Measurements from ENCODE around the gene PTPRK. TPM values are rescaled to one million over a fixed set of nuclear protein-coding genes. Genes with fewer than 3 reads are reported as not detected.
A peak's percentile ranks its signal among the peaks of the same experiment; 100 is the strongest.

Gene PTPRK
- total RNA-seq, 4 donors from 2014 or later: 20.0 to 64.2 (median 36.6) TPM

- Histone ChIP-seq H3K4me3 (no peak overlapping the region), H3K27ac (no peak overlapping the region), H3K4me1 (peaks cover 0 to 3% of the 10 kb centered on the region in 2 donors), H3K36me3 (no peaks in the 10 kb centered on the region), H3K27me3 (no peaks in the 10 kb centered on the region), H3K9me3 (no peaks in the 10 kb centered on the region)
- no peak for TF ChIP-seq POLR2A (IDR thresholded peaks at IDR 0.05)
- TF ChIP-seq CTCF (IDR thresholded peaks at IDR 0.05): no peak
- intact Hi-C loops (cut with DNase I; ENCODE audit: low total_unique reads): no loop called here
- DNase-seq: no peak
Observed at GRCh38 chr6:128517124-128517523, 3.3 kb downstream of the PTPRK start.

GRCh38 chr6:128516514-128516898, 3.9 kb downstream of the PTPRK start:
- no peak for TF ChIP-seq POLR2A (IDR thresholded peaks at IDR 0.05)
- TF ChIP-seq CTCF (IDR thresholded peaks at IDR 0.05): no peak
- Histone ChIP-seq H3K36me3 (no peaks in the 10 kb centered on the region), H3K4me3 (no peak overlapping the region), H3K9me3 (no peaks in the 10 kb centered on the region), H3K4me1 (peaks cover 0 to 2% of the 10 kb centered on the region in 2 donors), H3K27me3 (no peaks in the 10 kb centered on the region), H3K27ac (peak overlapping the region in 1 of 2 donors; percentile 53)
- intact Hi-C loops (cut with DNase I; ENCODE audit: low total_unique reads): no loop called here
- DNase-seq: no peak

- Histone ChIP-seq H3K36me3 (no peaks in the 10 kb centered on the region), H3K27ac (peak overlapping the region in 1 of 2 donors; percentile 53), H3K27me3 (no peaks in the 10 kb centered on the region), H3K4me1 (no peaks in the 10 kb centered on the region), H3K4me3 (no peak overlapping the region), H3K9me3 (no peaks in the 10 kb centered on the region)
- no peak for DNase-seq
- intact Hi-C loops (cut with DNase I; ENCODE audit: low total_unique reads): no loop called here
- TF ChIP-seq POLR2A (IDR thresholded peaks at IDR 0.05): no peak
Observed at GRCh38 chr6:128515550-128516513, 4.6 kb downstream of the PTPRK start.

GRCh38 chr6:128513878-128514277, 6.5 kb downstream of the PTPRK start:
- no peak for DNase-seq
- no peaks in the 10 kb centered on the region for H3K36me3 ChIP-seq
- no peak overlapping the region for H3K27ac ChIP-seq
- intact Hi-C loops (cut with DNase I; ENCODE audit: low total_unique reads): no loop called here
- TF ChIP-seq POLR2A (IDR thresholded peaks at IDR 0.05): no peak
- no peak for TF ChIP-seq CTCF (IDR thresholded peaks at IDR 0.05)
- no peaks in the 10 kb centered on the region for H3K9me3 ChIP-seq
- no peaks in the 10 kb centered on the region for H3K27me3 ChIP-seq
- no peak overlapping the region for H3K4me3 ChIP-seq
- H3K4me1 ChIP-seq: no peaks in the 10 kb centered on the region

GRCh38 chr6:128512296-128512695, 8.1 kb downstream of the PTPRK start:
- Histone ChIP-seq H3K4me3 (no peak overlapping the region), H3K9me3 (no peaks in the 10 kb centered on the region), H3K36me3 (no peaks in the 10 kb centered on the region), H3K27ac (no peak overlapping the region), H3K27me3 (no peaks in the 10 kb centered on the region), H3K4me1 (no peaks in the 10 kb centered on the region)
- TF ChIP-seq POLR2A (IDR thresholded peaks at IDR 0.05): no peak
- TF ChIP-seq CTCF (IDR thresholded peaks at IDR 0.05): no peak
- intact Hi-C loops (cut with DNase I; ENCODE audit: low total_unique reads): no loop called here
- no peak for DNase-seq
